MCF 10A (cell line): ENCODE data around the gene ADAMTS13. TPM values are rescaled to one million over a fixed set of nuclear protein-coding genes. Genes with fewer than 3 reads are reported as not detected.

ENCODE experiments used
- BruUV-seq: library from RNA; stranded (reverse); fragments of 400-500 nt; replicated peaks from 2 replicates; lab custom pipeline; 2021; lab: Mats Ljungman, UMichigan
- CTCF ChIA-PET: fragments of 300-600 bp; sonication (Branson Sonifier 250); formaldehyde crosslinking; extraction: SDS; loops from one replicate; lab custom pipeline; 2021; ENCODE audit warnings: antibody characterized with exemption, inconsistent platforms; lab: Yijun Ruan, JAX
- POLR2A ChIA-PET: fragments of 300-600, 350-650 bp; sonication (Branson Sonifier 250); formaldehyde crosslinking; extraction: SDS; loops from one replicate; lab custom pipeline; 2020; ENCODE audit warnings: antibody characterized with exemption, inconsistent platforms; lab: Yijun Ruan, JAX
- DNase-seq: peaks from one replicate; pipeline ENCODE4 v3.0.0-alpha.2; 2018; ENCODE audit not compliant: unreplicated experiment
- H3K27ac Mint-ChIP-seq: one replicate; pipeline ENCODE4 v1.8.0; 2022; ENCODE audit warnings: mild to moderate bottlenecking, low read depth, mixed read lengths; ENCODE audit not compliant: unreplicated experiment
- H3K27me3 Mint-ChIP-seq: one replicate; pipeline ENCODE4 v1.8.0; 2022; ENCODE audit warnings: mixed read lengths; ENCODE audit not compliant: insufficient read depth, unreplicated experiment
- H3K36me3 Mint-ChIP-seq: one replicate; pipeline ENCODE4 v1.8.0; 2022; ENCODE audit warnings: mild to moderate bottlenecking, moderate library complexity, mixed read lengths; ENCODE audit not compliant: insufficient read depth, unreplicated experiment
- H3K4me1 Mint-ChIP-seq: one replicate; pipeline ENCODE4 v1.8.0; 2022; ENCODE audit warnings: mixed read lengths; ENCODE audit not compliant: insufficient read depth, unreplicated experiment
- H3K4me3 Mint-ChIP-seq: one replicate; pipeline ENCODE4 v1.8.0; 2022; ENCODE audit warnings: mild to moderate bottlenecking, moderate library complexity, mixed read lengths; ENCODE audit not compliant: unreplicated experiment
- H3K9me3 Mint-ChIP-seq: one replicate; pipeline ENCODE4 v1.8.0; 2022; ENCODE audit warnings: mixed read lengths; ENCODE audit not compliant: unreplicated experiment
- CTCF ChIP-seq: fragments of 200-600 bp; IDR thresholded peaks from one replicate; pipeline ENCODE4 v1.8.0; 2022; ENCODE audit warnings: antibody characterized with exemption, mild to moderate bottlenecking; ENCODE audit not compliant: unreplicated experiment
- intact Hi-C: fragments of 100-400 bp; cut with micrococcal nuclease; formaldehyde crosslinking; loops from 2 replicates; pipeline ENCODE4 v1.14.1; 2022
- total RNA-seq: library from RNA; stranded (reverse); gene quantifications from 2 replicates; pipeline ENCODE4 v1.2.3, GENCODE V29; 2022

The ADAMTS13 gene
- total RNA-seq, 1 experiment from 2014 or later = 4.1 TPM

GRCh38 chr9:133461975-133462374, 39.8 kb downstream of the ADAMTS13 start:
- Mint-ChIP-seq H3K36me3 (no peaks in the 10 kb centered on the region), H3K4me1 (no peaks in the 10 kb centered on the region), H3K27me3 (no peaks in the 10 kb centered on the region), H3K27ac (no peak overlapping the region), H3K4me3 (no peak overlapping the region), H3K9me3 (no peaks in the 10 kb centered on the region)
- TF ChIP-seq CTCF = no peak
- intact Hi-C loops = no loop called here
- CTCF ChIA-PET = no interaction called here
- POLR2A ChIA-PET = no interaction called here
- no peak for DNase-seq
- no TSS peak for BruUV-seq

DNA sequence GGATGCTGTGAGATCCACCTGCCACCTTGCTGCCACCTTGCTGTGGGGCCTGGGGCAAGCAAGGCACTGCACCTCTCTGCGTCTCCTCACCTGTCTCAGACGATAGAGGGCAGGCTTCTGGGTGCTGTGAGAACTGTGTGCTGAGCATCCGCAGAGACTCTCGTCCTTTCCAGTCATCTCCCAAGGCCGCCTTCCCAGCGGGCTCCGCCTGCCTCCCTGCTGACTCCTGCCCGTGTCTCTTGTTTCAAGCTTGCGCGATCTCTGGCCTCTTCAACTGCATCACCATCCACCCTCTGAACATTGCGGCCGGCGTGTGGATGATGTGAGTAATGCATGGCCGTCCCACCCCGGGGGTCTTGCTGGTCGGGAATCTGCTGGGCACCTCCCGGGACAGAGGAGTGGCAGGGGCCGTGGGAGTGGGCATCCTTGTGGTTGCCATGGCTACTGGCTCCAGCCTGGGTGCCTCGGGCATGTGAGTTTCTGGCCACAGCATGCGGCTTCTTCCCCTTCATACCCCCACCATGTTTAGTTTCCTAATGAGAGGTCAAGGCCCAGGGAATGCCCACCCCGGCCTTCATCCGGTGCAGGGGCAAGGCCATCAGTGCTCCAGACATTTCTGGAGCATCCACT, 41.2 kb downstream of the ADAMTS13 start:
- Mint-ChIP-seq H3K4me3 (no peak overlapping the region), H3K27ac (no peak overlapping the region), H3K4me1 (no peaks in the 10 kb centered on the region), H3K36me3 (no peaks in the 10 kb centered on the region), H3K9me3 (no peaks in the 10 kb centered on the region), H3K27me3 (no peaks in the 10 kb centered on the region)
- DNase-seq = peak; percentile 42
- no peak for TF ChIP-seq CTCF
- BruUV-seq = no TSS peak
- POLR2A ChIA-PET = no interaction called here
- intact Hi-C loops = no loop called here
- CTCF ChIA-PET = interaction anchor here (0.6 to 1.2 kb wide), 4 partner anchors 10 to 103 kb away, joined by 3 read pairs; no protein-coding TSS in a partner anchor

DNA sequence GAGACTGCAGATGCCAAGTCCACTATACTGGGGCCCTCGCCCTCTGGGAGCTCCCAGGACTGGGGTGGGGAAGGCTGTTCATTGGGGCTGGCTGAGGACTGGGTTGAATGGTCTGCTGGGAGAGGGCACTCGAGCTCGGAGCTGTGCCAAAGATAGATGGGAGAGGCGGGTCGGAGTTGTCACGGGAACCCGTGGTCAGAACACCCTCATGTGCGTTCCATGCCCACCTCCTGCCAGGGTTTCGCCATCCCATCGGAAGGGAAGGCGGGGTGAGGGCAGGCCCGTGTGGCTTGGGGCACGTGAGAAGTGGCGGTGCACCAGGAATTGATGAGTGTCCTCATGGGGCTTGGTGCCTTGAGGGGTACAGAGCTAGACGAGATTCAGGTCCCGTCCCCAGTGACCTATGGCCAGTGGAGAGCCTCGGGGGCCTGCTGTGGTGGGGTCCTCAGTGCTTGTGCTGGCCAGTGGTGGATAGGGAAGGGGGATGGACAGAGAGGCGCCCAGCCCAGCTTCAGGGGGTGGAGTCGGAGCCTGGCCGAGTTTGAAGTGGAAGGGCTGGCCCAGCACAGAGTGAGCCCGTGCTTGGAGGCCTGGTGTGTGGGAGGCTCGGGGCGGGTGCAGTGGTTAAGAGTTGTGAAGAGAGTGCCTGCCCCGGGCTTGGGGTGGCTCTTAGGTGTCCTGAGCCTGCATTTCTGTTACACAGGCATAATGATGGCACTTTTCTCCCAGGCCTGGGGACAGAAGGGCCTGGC, 41.9 kb downstream of the ADAMTS13 start:
- BruUV-seq = no TSS peak

More for the DNA sequence above, 41.9 kb downstream of the ADAMTS13 start:
- no peak overlapping the region for H3K4me3 Mint-ChIP-seq
- no peaks in the 10 kb centered on the region for H3K36me3 Mint-ChIP-seq
- no peak for TF ChIP-seq CTCF
- ChIA-PET CTCF (interaction anchor here (0.6 to 1.2 kb wide), 2 partner anchors 22 to 68 kb away, joined by 3 read pairs; no protein-coding TSS in a partner anchor), POLR2A (no interaction called here)
- H3K27me3 Mint-ChIP-seq = no peaks in the 10 kb centered on the region
- DNase-seq = no peak
- no peaks in the 10 kb centered on the region for H3K4me1 Mint-ChIP-seq
- H3K9me3 Mint-ChIP-seq = no peaks in the 10 kb centered on the region
- no peak overlapping the region for H3K27ac Mint-ChIP-seq
- intact Hi-C loops = no loop called here
